ENCODE measurements around the gene ANAPC1.
"Not testable (repeated sequence)": the region's sequence is repeated elsewhere in the genome, so short reads cannot be mapped to it uniquely, and the experiment has no call there.

The ANAPC1 gene

GRCh38 chr2:111782195-111782594 is 101.8 kb downstream of the ANAPC1 start:
- DNase-seq = not testable (repeated sequence)

GRCh38 chr2:111781443-111782094 is 102.4 kb downstream of the ANAPC1 start:
- not testable (repeated sequence) for DNase-seq

GRCh38 chr2:111777155-111777554 is 106.8 kb downstream of the ANAPC1 start:
- not testable (repeated sequence) for DNase-seq

- DNase-seq = not testable (repeated sequence)
Observed at GRCh38 chr2:111776296-111776695, 107.7 kb downstream of the ANAPC1 start.

GRCh38 chr2:111772180-111772579 is 111.8 kb downstream of the ANAPC1 start:
- DNase-seq = not testable (repeated sequence)

GRCh38 chr2:111770916-111771658 is 112.9 kb downstream of the ANAPC1 start:
- not testable (repeated sequence) for DNase-seq

GRCh38 chr2:111768266-111769190 is 115.5 kb downstream of the ANAPC1 start:
- not testable (repeated sequence) for DNase-seq

- DNase-seq = not testable (repeated sequence)
Observed at GRCh38 chr2:111767087-111767486, 116.9 kb downstream of the ANAPC1 start.

GRCh38 chr2:111766295-111766694 is 117.7 kb downstream of the ANAPC1 start:
- DNase-seq = not testable (repeated sequence)

GRCh38 chr2:111764151-111764550 is 119.8 kb downstream of the ANAPC1 start:
- DNase-seq = not testable (repeated sequence)

GRCh38 chr2:111760697-111761284 is 123.2 kb downstream of the ANAPC1 start:
- DNase-seq = not testable (repeated sequence)

GRCh38 chr2:111752533-111752932 is 131.5 kb downstream of the ANAPC1 start:
- not testable (repeated sequence) for DNase-seq

GRCh38 chr2:111750641-111751040 is 133.4 kb downstream of the ANAPC1 start:
- not testable (repeated sequence) for DNase-seq

- DNase-seq = not testable (repeated sequence)
Observed at GRCh38 chr2:111748429-111748828, 135.6 kb downstream of the ANAPC1 start.

GRCh38 chr2:111747410-111748115 is 136.4 kb downstream of the ANAPC1 start:
- DNase-seq = not testable (repeated sequence)

GRCh38 chr2:111744751-111745150 is 139.2 kb downstream of the ANAPC1 start:
- not testable (repeated sequence) for DNase-seq

- DNase-seq = not testable (repeated sequence)
Observed at GRCh38 chr2:111741517-111741916, 142.5 kb downstream of the ANAPC1 start.

GRCh38 chr2:111735838-111736721 is 147.9 kb downstream of the ANAPC1 start:
- not testable (repeated sequence) for DNase-seq

- not testable (repeated sequence) for DNase-seq
Observed at GRCh38 chr2:111735420-111735819, 148.6 kb downstream of the ANAPC1 start.

- DNase-seq = not testable (repeated sequence)
Observed at GRCh38 chr2:111729812-111730458, 154.1 kb downstream of the ANAPC1 start.
